ENCODE results near the gene MEGF9.
A peak's percentile ranks its signal among the peaks of the same experiment; 100 is the strongest.
"Not testable (repeated sequence)": the region's sequence is repeated elsewhere in the genome, so short reads cannot be mapped to it uniquely, and the experiment has no call there.

Gene MEGF9

GRCh38 chr9:120654272-120654671, 60.0 kb downstream of the MEGF9 start:
- no peak for DNase-seq

GRCh38 chr9:120653762-120654161, 60.5 kb downstream of the MEGF9 start:
- no peak for DNase-seq

GRCh38 chr9:120652934-120653333, 61.3 kb downstream of the MEGF9 start:
- no peak for DNase-seq

DNA sequence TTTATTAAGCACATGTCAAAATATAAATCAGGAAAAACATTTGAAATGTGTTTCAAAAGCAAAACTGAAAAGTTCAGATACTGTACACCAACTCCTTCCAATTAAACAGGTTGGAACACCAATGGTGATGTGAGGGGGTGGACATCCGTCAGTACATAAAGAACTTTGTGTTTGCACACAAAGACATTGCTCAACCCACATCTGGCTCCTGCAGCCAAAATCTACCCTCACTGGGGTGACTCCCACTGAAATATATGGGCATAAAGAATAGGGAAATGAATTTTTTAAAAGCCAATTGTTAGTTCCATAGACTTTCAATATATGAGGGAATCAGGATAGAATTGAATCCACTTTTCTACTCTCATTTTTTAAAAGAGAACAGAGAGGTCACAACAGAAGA, 63.9 kb downstream of the MEGF9 start:
- DNase-seq: no peak

DNA sequence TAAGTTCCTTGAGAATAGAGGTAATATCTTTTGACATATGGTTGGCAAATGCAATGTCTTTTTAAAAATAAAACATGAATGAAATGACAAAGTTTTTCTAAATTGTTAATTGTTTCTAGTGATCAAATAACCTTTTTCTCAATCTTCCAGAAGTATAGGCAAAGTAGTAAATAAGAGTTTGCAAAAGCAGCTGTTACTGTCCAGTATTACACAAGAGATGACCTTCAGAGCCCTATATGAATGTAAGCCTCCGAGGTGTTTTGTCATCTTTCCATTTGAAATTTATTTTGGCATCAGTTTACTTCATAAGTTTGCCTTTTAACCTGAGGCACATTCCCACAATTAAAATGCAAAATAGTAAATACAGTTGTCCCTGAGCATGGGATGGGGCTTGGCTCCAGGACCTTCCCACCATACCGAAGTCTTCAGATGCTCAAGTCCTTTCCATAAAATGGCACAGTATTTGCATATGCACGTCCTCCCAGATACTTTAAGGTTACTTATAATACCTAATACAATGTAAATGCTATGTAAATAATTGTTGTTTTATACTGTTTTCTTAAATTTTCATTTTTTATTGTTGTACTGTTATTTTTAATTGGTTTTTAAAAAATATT, 65.6 kb downstream of the MEGF9 start:
- no peak for DNase-seq

GRCh38 chr9:120646948-120647347, 67.3 kb downstream of the MEGF9 start:
- DNase-seq: no peak

GRCh38 chr9:120645760-120646159, 68.5 kb downstream of the MEGF9 start:
- no peak for DNase-seq

- no peak for DNase-seq
Measured at GRCh38 chr9:120643061-120643460, 71.2 kb downstream of the MEGF9 start.

- no peak for DNase-seq
Measured at GRCh38 chr9:120642129-120642770, 72.0 kb downstream of the MEGF9 start.

DNA sequence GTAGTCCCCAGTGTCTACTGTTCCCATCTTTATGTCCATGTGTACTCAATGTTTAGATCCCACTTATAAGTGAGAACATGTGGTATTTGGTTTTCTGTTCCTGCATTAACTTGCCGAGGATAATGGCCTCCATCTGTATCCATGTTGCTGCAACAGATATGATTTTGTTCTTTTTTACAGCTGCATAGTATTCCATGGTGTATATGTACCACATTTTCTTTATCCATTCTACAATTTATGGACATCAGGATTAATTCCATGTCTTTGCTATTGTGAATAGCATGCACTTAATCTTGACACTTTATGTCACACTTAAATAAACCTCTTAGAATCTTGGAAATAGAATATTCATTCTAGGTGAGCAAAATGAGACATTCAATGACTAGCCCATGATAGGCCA, 73.4 kb downstream of the MEGF9 start:
- not testable (repeated sequence) for DNase-seq

- no peak for DNase-seq
Measured at GRCh38 chr9:120640380-120640779, 73.9 kb downstream of the MEGF9 start.

DNA sequence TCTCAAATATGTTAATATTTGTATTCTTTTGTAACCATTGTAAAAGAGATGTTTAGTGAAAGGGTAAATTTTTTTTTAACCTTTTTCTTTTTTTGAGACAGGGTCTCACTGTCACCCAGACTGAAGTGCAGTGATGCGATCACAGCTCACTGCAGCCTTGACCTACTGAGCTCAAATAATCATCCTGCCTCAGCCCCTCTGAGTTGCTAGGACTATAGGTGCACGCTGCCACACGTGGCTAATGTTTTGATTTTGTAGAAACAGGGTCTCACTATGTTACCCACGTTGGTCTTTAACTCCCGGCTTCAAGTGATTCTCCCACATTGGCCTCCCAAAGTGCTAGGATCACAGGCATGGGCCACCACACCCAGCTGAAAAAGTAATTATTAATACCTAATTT, 76.4 kb downstream of the MEGF9 start:
- DNase-seq: no peak

- no peak for DNase-seq
Measured at GRCh38 chr9:120636194-120636957, 77.9 kb downstream of the MEGF9 start.

- no peak for DNase-seq
Measured at GRCh38 chr9:120635011-120635410, 79.3 kb downstream of the MEGF9 start.

GRCh38 chr9:120630333-120630732, 83.9 kb downstream of the MEGF9 start:
- no peak for DNase-seq

- DNase-seq: peak; percentile 50
Measured at GRCh38 chr9:120628925-120629497, 85.3 kb downstream of the MEGF9 start.

DNA sequence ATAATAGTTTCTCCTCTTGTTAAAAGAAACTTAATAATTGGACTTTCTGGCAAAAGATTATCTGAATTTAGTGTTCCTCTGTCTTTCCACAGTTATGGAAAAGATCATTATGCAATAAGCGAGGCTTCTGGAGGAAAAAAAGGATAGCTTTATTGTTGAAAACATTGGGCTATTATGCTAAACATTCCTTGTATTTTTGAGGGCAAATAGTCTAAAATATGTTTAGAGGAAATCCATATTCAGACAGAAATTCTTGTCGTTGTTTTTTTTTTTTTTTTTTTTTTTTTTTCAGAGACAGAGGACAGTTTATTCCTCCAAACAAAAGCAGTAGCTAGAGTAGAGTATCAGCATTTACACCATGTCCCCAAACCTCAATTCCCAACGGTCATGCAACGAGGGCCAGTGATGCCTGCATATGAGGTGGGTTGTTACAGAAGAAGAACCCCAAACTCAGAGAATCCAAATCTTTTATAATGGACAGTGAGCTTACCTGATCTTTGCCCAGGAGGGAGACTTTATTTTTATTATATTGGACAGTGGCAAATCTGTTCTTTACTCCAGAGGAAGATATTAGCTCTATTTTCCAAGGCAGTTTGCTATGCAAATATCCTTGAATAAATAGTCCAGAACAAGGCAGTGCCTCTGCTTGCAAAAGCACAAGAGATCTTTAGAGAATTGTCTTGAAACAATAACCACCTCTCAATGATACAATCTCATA, 85.9 kb downstream of the MEGF9 start:
- DNase-seq: no peak

DNA sequence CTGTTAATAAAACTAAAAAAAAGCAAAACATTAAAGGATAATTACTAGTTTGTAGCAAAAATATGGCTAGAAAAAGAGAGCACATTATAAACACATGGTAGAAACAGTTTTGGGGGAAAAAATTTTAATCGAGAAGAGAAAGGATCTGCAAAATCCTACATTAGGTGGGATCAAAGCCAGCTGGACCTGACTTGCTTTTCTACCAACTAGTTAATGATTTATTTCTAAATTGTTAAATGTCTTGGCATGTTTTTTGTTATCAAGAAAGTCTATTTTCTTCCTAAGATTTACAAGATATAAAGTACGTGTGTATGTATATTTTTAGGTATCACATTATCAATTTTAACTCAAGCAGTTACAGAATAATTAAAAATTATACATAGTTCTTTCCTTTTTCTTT, 87.2 kb downstream of the MEGF9 start:
- no peak for DNase-seq

DNA sequence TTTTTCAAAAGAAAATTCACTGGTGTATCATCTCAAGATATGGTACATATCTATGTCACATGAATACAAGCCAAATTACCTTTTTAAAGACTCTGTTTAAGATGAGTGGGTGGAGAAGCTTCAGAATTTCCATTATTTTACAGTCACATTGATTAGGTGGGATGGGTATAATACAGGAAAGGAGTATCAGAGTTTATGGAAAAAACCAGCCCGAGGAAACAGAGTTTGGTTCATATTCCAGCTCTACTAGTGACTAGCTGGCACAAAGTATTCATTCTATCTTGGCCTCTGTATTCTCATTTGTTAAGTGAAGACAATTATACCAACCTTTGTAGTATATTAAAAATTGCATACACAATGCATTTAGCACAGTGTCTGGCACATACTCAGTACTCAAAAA, 87.8 kb downstream of the MEGF9 start:
- no peak for DNase-seq

DNA sequence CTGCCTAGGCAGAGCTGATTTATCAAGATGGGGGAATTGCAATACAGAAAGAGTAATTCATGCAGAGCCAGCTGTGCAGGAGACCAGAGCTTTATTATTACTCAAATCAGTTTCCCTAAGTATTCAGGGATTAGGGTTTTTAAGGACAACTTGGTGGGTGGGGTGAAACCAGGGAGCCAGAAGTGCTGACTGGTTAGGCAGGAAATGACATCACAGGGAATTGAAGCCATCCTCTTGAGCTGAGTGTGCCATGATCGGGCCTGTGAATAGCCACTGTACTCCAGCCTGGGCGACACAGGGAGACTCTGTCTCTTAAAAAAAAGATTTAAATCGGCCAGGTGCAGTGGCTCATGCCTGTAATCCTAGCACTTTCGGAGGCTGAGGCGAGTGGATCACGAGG, 89.0 kb downstream of the MEGF9 start:
- no peak for DNase-seq

DNA sequence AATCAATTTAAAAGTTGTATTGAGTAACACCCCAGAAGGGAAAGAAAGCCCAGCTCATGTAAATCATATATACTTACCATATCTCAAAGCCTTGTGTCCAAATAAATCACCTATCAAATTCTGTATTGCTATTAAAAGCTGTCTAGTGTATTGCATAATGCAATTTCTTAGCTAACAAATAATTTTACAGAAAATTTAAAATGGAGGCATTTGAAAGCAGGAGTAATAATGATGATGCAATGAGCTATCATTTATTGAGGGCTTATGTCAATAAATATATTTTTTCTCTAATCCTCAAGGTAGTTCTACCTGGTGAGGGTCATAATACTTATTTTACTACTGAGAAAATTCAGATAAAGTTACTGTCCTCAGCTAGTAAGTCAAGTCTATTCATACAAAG, 91.5 kb downstream of the MEGF9 start:
- no peak for DNase-seq

- DNase-seq: no peak
Measured at GRCh38 chr9:120621941-120622340, 92.3 kb downstream of the MEGF9 start.

Measured in NCI-H226 (cell line).